ENCODE data around the gene LAMA5.

- TF ChIP-seq CTCF (IDR thresholded peaks at IDR 0.05; ENCODE audit: low read length), result no peak
- no peak for TF ChIP-seq EZH2 (optimal IDR thresholded peaks at IDR 0.05; ENCODE audit: low read depth, low read length)
- TF ChIP-seq EZH2phosphoT487 (IDR thresholded peaks at IDR 0.05; ENCODE audit: low read length), result no peak
Measured at GRCh38 chr20:62366370-62367135, 559 bp downstream of the LAMA5 start.

Measured in MM.1S (cell line).